Measurements from ENCODE around the gene LSM3.

The LSM3 gene

DNA sequence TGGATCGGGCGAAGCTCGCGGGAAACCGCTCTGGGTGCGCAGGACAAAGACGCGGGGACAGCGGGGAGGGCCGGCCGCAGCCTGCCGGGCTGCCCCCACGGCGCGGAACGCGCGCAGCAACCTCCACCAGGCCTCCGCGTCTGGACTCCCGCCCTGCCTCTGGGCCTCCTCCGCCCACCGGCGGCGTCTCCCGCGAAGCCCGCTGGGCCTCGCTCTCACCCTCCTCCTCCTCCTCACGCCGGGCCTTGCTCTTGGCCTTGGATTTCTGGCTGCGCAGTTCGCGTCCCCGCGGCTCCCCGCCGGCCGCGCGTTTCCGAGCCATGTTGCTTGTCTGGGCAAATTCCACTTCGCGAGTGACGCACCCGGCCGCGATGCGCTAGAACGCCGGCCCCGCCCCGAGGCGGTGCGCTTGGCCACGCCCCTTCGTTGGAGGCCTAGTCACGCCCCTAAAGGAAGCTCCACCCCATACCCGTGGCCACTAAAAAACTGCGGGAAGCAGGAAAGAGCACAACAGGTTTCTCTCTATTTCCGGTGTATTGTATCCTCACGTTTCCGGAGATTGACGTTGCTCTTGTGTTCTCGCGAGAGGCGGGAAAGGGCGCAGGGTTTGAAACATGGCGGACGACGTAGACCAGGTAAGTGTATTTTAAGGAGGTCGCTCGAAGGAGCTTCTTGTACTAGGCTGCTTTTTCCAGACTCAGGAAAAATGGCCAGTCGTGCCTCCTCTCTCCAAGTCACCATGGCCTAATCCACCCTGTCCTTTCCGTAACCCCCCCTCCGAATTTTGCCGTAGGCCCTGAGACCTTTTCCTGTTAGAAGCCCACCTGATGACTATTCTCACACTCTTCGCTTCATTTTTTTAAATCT lies at the start of gene LSM3, which contains the start of gene XPC:
Gene LSM3, plus strand, starts transcription at position 571 of the 867 bp plus-strand sequence. Its CDS starts 44 bp downstream, at position 615.
Gene XPC, minus strand, starts transcription at position 355 of the 867 bp plus-strand sequence. Its CDS starts 33 bp downstream, at position 322.
- DNase-seq: peak; percentile 84

DNA sequence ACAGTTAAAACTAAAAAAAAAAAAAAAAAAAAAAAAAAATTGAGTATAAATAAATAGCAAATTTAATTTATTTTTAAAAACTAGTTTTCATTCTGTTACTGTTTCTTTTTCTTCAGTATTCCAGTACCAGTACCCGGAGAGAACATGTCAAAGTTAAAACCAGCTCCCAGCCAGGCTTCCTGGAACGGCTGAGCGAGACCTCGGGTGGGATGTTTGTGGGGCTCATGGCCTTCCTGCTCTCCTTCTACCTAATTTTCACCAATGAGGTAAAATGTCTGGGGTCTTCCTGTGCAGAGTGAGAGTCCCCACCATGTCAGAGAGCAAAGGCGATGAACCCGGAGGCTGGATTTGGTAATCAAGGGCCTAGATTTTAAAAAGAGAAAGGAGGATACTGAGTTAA lies 49.3 kb upstream of the LSM3 start:
- DNase-seq: no peak

- no peak for DNase-seq
Observed at GRCh38 chr3:14130230-14130629, 48.4 kb upstream of the LSM3 start.

DNA sequence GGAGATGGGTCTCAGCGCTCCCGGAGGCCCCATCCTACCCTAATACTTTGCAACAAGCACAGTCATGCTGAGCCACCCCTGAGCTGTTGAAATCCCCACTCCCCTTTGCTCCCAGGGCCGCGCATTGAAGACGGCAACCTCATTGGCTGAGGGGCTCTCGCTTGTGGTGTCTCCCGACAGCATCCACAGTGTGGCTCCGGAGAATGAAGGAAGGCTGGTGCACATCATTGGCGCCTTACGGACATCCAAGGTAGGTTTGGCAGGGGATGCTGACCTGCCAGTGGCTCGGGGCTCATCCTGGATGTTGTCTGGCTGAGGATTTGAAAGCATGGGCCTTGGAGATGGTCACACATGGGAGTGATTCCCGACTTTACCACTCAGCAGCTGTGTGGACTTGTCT lies 47.9 kb upstream of the LSM3 start:
- DNase-seq: no peak

- DNase-seq: no peak
Observed at GRCh38 chr3:14131134-14131533, 47.5 kb upstream of the LSM3 start.

- DNase-seq: no peak
Observed at GRCh38 chr3:14132120-14132519, 46.5 kb upstream of the LSM3 start.

- DNase-seq: no peak
Observed at GRCh38 chr3:14132689-14133088, 45.9 kb upstream of the LSM3 start.

- DNase-seq: no peak
Observed at GRCh38 chr3:14133188-14133800, 45.3 kb upstream of the LSM3 start.

DNA sequence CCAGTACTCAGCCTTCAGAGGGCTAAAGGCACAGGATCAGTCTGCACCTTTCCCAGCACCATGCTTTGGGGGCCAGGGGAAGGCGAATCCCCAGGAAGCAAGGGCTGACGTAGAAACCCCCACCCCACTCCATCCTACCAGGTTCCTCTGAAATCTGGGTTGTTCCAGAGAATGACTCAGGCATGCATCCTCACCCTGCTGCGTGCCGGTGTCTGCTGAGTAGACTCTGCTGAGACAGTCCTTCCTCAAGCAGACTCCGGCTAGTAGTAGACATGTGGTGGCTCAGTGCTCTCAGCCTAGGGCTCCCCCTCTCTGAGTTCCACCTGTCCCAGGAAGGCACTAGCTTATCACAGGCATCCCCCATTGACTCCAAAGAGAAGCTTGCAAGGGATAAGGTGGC lies 44.7 kb upstream of the LSM3 start:
- no peak for DNase-seq

DNA sequence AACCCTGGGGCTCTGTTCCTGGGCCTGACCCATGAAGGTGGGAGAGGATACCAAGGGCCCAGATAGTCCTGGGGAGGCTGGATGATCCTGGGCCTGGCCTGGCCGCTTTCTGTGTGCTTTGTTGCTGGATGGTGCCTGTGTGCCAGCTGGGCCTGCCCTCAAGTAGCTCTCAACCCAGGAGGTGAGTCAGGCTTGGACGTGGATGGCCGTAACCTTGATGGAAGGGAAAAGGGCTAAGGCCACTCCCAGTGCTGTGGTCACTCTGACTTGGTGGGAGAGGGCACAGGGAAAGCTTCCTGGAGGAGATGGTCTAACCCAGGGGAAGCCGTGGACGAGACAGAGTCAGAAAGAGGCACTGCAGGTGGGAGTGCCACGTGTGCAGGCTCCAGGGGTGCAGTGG lies 44.3 kb upstream of the LSM3 start:
- no peak for DNase-seq

DNA sequence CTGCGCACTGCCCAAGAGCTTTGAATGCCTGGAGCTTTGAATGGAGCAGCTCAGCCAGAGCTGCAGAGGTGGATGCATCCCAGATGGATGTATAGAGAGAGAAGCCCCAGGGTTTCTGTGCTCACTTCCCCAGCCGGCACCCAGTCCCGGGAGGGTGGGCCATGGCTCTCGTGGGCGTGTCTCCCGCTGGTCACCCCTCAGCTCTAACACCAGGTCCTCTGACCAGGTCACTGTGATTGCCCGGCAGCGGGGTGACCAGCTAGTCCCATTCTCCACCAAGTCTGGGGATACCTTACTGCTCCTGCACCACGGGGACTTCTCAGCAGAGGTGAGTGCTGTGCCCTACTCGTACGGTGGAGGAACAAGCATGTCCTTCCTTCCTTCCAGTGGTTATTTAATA lies 43.0 kb upstream of the LSM3 start:
- no peak for DNase-seq

DNA sequence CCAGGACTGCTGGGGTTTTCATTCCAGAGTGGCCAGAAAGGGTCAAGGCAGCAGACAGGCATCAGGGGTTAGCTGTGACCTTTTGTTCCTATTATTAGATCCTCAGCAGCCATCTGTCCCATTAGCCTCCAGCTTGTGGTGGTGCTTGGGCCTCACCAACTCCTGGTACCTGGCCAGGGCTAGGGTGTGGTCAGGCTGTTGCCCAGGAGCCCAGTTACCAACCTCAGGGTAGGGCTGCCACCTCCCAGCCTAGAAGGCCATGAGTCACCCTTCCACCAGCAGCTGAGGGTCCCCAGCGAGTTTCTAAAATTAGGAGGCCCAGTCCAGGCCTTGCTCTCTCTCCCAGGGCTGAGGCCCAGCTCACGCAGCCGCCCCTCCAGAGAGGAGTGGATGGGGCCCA lies 41.6 kb upstream of the LSM3 start:
- no peak for DNase-seq

DNA sequence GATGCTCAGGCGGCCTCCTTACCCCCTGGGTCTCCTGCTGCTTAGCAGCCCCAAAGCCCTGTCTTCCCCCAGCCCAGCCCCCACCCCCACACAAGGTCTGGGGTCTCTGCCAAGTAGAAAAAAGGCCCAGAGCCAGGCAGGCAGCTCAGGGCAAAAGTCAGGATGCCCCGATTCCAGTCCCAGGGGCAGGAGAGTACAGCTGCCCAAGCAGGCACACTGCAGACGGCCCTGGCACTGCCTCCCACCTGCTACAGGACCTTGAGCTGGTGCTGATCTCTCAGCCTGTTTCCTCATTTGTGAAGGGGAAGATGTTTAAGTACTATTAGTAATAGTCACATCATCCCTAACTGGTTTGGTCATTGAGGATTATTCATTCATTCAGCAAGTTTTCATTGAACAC lies 41.2 kb upstream of the LSM3 start:
- no peak for DNase-seq

GRCh38 chr3:14138109-14138877 lies 40.3 kb upstream of the LSM3 start:
- DNase-seq: no peak

DNA sequence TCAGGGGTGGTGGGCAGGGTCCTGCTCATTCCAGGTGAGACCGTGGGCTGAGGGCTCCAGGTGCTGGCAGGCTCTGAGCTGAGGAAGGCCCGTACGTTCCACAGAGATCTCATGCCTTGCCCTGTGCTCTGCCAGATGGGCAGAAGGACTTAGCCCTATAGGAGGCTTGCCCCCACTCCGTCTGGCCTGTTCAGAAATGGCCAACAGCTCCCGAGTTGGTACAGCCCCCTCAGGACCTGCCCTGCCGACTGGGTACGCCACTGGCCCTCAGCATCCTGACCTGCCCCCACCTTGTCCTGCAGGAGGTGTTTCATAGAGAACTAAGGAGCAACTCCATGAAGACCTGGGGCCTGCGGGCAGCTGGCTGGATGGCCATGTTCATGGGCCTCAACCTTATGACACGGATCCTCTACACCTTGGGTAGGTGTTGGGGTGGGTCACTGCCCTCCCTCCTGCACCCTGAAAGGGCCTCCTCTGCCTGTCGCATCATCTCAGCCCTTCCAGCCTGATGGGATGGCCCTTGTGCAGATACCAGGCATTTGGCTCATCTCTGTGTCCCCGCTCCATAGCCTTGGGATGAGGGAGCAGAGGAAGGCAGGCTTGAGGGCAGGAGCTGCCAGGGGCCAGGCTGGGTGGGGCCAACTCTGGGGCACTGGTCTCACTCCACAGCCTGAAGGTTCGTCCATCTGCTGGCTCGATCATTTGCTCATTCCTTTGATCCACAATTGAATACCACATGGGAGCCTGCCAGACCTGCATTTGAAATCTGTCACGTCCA lies 39.5 kb upstream of the LSM3 start:
- DNase-seq: no peak

DNA sequence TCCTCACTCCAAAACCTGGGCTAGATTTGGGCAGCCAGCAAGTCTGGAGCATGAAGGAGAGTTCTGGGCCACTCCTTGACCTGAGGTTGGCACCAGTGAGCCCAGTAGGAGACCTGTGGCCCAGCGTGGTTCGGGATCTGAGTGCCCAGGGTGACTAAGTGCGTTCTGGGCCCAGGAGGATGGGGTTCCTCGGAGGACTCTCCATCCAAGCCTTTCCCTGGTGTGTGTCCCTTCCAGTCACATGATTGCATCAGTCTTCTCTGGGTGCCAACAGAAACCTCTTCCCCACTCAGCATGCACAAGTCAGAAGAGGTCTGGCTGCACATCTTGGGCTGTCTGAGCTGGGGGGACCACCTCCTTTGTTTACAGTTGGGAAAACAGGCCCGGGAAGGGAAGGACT lies 38.8 kb upstream of the LSM3 start:
- DNase-seq: no peak

- DNase-seq: no peak
Observed at GRCh38 chr3:14140668-14141067, 37.9 kb upstream of the LSM3 start.

GRCh38 chr3:14141144-14141543 lies 37.5 kb upstream of the LSM3 start:
- DNase-seq: no peak

DNA sequence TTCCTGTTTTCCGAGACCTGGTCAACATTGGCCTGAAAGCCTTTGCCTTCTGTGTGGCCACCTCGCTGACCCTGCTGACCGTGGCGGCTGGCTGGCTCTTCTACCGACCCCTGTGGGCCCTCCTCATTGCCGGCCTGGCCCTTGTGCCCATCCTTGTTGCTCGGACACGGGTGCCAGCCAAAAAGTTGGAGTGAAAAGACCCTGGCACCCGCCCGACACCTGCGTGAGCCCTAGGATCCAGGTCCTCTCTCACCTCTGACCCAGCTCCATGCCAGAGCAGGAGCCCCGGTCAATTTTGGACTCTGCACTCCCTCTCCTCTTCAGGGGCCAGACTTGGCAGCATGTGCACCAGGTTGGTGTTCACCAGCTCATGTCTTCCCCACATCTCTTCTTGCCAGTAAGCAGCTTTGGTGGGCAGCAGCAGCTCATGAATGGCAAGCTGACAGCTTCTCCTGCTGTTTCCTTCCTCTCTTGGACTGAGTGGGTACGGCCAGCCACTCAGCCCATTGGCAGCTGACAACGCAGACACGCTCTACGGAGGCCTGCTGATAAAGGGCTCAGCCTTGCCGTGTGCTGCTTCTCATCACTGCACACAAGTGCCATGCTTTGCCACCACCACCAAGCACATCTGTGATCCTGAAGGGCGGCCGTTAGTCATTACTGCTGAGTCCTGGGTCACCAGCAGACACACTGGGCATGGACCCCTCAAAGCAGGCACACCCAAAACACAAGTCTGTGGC lies 36.8 kb upstream of the LSM3 start:
- DNase-seq: no peak

DNA sequence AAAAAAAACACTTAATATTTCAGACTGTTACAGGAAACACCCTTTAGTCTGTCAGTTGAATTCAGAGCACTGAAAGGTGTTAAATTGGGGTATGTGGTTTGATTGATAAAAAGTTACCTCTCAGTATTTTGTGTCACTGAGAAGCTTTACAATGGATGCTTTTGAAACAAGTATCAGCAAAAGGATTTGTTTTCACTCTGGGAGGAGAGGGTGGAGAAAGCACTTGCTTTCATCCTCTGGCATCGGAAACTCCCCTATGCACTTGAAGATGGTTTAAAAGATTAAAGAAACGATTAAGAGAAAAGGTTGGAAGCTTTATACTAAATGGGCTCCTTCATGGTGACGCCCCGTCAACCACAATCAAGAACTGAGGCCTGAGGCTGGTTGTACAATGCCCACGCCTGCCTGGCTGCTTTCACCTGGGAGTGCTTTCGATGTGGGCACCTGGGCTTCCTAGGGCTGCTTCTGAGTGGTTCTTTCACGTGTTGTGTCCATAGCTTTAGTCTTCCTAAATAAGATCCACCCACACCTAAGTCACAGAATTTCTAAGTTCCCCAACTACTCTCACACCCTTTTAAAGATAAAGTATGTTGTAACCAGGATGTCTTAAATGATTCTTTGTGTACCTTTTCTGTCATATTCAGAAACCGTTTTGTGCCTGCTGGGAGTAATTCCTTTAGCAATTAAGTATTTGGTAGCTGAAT lies 35.9 kb upstream of the LSM3 start:
- no peak for DNase-seq

Measured in NCI-H1694 (cell line).